ENCODE results near the gene HMG20A. TPM values are rescaled to one million over a fixed set of nuclear protein-coding genes. Genes with fewer than 3 reads are reported as not detected.
"Not testable (repeated sequence)": the region's sequence is repeated elsewhere in the genome, so short reads cannot be mapped to it uniquely, and the experiment has no call there.

HMG20A gene
- total and polyA plus RNA-seq, 8 donors: 7.8 to 20.5 (median 12.9) TPM

DNA sequence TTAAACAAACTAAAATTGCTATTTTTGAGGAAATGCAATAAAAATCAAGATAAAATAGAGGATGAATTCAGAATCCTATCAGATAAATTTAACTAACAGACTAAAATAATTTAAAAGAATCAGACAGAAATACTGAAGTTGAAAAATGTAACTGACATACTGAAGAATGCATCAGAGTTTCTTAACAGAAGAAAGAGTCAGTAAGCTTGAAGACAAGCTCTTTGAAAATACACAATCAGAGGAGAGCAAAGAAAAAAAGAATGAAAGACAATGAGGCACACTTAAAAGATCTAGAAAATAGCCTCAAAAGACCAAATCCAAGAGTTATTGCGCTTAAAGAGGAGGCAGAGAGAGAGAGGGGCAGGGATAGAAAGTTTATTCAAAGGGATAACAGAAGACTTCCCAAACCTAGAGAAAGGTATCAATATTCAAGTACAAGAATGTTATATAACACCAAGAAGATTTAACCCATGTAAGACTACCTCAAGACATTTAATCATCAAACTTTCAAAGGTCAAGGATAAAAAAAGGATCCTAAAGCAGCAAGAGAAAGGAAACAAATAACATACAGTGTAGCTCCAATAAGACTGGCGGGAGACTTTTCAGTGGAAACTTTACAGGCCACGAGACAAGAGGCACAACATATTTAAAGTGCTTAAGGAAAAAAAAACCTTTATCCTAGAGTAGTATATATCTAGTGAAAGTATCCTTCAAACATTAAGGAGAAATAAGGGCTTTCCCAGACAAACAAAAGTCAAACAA lies 25.5 kb upstream of the HMG20A start:
- H3K4me1 ChIP-seq: peaks cover 0 to 4% (median 0%) of the 10 kb centered on the region in 3 donors
- intact Hi-C loops (cut with DNase I): no loop called here
- FAIRE-seq: no peak
- ATAC-seq: no peak
- TF ChIP-seq CTCF (IDR thresholded peaks at IDR 0.05): no peak
- no peak overlapping the region for H3K4me3 ChIP-seq
- no peak overlapping the region for H3K27ac ChIP-seq
- DNase-seq: no peak
- H3K36me3 ChIP-seq: no peaks in the 10 kb centered on the region
- no peaks in the 10 kb centered on the region for H3K27me3 ChIP-seq
- 99 to 100% methylated on average over 3 of the region's 3 CpGs for WGBS, 2 donors
- no peaks in the 10 kb centered on the region for H3K9me3 ChIP-seq

GRCh38 chr15:77396692-77397091 lies 24.0 kb upstream of the HMG20A start:
- no peak for FAIRE-seq
- no peak for ATAC-seq
- no peak for TF ChIP-seq CTCF (IDR thresholded peaks at IDR 0.05)
- no peak overlapping the region for H3K4me3 ChIP-seq
- intact Hi-C loops (cut with DNase I): no loop called here
- WGBS, 2 donors: 95 to 97% methylated on average over 1 of the region's 1 CpG
- H3K27me3 ChIP-seq: no peaks in the 10 kb centered on the region
- no peak for DNase-seq
- H3K36me3 ChIP-seq: no peaks in the 10 kb centered on the region
- H3K9me3 ChIP-seq: no peaks in the 10 kb centered on the region
- H3K4me1 ChIP-seq: no peaks in the 10 kb centered on the region
- no peak overlapping the region for H3K27ac ChIP-seq

GRCh38 chr15:77398927-77399326 lies 21.8 kb upstream of the HMG20A start:
- TF ChIP-seq CTCF (IDR thresholded peaks at IDR 0.05): no peak
- 95 to 97% methylated on average over 1 of the region's 1 CpG for WGBS, 2 donors
- no peak for DNase-seq
- Histone ChIP-seq H3K27me3 (no peaks in the 10 kb centered on the region), H3K4me3 (no peak overlapping the region), H3K36me3 (no peaks in the 10 kb centered on the region), H3K27ac (no peak overlapping the region), H3K4me1 (peaks cover 4 to 7% (median 7%) of the 10 kb centered on the region in 3 donors), H3K9me3 (no peaks in the 10 kb centered on the region)
- FAIRE-seq: no peak
- intact Hi-C loops (cut with DNase I): no loop called here
- ATAC-seq: no peak

DNA sequence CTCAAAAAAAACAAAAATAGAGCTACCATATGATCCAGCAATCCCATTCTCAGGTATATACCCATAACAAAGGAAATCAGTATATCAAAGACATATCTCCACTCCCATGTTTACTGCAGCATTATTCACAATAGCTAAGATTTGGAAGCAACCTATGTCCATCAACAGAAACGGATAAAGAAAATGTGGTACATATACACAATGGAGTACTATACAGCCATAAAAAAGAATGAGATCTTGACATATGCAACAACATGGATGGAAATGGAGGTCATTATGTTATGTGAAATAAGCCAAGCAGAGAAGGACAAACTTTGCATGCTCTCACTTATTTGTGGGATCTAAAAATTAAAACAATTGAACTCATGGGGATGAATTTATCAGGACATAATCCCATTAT lies 20.4 kb upstream of the HMG20A start:
- DNase-seq: no peak
- WGBS, 2 donors: 94 to 100% methylated on average over 1 of the region's 1 CpG
- Histone ChIP-seq H3K27ac (no peak overlapping the region), H3K9me3 (no peaks in the 10 kb centered on the region), H3K4me1 (peaks cover 4 to 7% (median 7%) of the 10 kb centered on the region in 3 donors), H3K27me3 (no peaks in the 10 kb centered on the region), H3K36me3 (no peaks in the 10 kb centered on the region), H3K4me3 (no peak overlapping the region)
- intact Hi-C loops (cut with DNase I): no loop called here
- no peak for FAIRE-seq
- no peak for TF ChIP-seq CTCF (IDR thresholded peaks at IDR 0.05)
- no peak for ATAC-seq

DNA sequence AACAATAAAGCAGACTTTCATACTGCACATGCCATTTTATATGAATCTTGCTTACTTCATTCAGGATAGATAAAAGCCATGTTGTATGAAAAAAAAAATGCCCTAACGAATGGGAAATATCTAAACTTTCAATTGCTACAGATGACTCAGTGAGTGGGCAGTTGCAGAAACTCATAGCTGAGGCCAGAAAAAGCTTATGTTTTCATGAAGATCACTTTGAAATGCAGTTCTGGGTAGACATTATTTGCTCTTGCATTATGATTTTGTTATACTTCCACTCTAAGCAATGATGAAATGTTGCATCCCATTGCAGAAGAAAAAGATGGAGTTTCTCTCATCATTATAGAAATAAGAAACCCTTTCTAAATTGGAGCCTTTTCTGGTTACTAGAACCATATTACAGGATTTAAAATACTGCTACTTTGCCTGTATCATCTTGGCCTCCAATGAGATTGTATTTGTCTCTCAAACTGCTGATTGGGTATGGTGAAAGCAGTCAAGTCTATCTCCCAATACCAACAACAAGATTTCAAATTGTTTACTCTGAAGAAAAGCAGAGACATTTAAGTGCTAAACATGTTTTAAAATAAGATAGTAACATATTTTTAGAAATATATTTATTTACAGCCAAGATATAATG lies 17.8 kb upstream of the HMG20A start:
- FAIRE-seq: no peak
- TF ChIP-seq CTCF (IDR thresholded peaks at IDR 0.05): no peak
- Histone ChIP-seq H3K27ac (no peak overlapping the region), H3K36me3 (no peaks in the 10 kb centered on the region), H3K4me3 (no peak overlapping the region), H3K9me3 (no peaks in the 10 kb centered on the region), H3K4me1 (peaks cover 4 to 7% (median 7%) of the 10 kb centered on the region in 3 donors), H3K27me3 (no peaks in the 10 kb centered on the region)
- 26 to 33% methylated on average over 1 of the region's 1 CpG for WGBS, 2 donors
- DNase-seq: no peak
- no peak for ATAC-seq
- intact Hi-C loops (cut with DNase I): no loop called here

GRCh38 chr15:77406173-77406759 lies 14.4 kb upstream of the HMG20A start:
- H3K27me3 ChIP-seq; H3K4me3 ChIP-seq; DNase-seq; H3K27ac ChIP-seq; ATAC-seq; H3K9me3 ChIP-seq; FAIRE-seq; H3K36me3 ChIP-seq; intact Hi-C loops (cut with DNase I): not testable (repeated sequence)
- peaks cover 9 to 17% (median 15%) of the 10 kb centered on the region in 3 donors for H3K4me1 ChIP-seq
- WGBS, 2 donors: 81 to 90% methylated on average over 1 of the region's 1 CpG
